Fibroblast of gingiva (primary cell): Measurements from ENCODE around the gene SHISA6.

ENCODE experiments used
- DNase-seq: peaks from one replicate; pipeline ENCODE4 v3.0.0-alpha.2; 2011; ENCODE audit warnings: low read depth

Gene SHISA6

GRCh38 chr17:11240841-11241610 is at the start of gene SHISA6:
Gene SHISA6 (plus strand): TSS chr17:11241213.
- no peak for DNase-seq

- DNase-seq = no peak
These were observed 45.2 kb upstream of the SHISA6 start for GRCh38 chr17:11195801-11196200.

DNA sequence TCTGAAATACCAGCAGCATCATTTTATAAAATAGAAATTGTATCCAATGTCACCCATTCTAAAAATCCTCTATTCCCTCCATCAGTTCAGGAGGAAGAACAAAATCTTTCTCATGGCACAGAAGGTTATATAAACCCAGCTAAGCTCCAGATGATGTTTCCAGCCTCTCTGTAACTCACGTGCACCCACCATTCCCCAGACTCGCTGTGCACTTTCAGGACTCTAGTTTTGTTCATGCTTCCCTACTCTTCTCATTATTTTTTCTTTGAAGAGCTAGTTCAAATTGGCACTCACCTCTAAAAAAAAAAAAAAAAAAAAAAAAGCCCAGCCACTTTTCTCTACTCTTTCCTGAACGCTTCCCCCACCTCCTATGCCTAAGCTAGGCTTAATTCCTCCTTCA is 36.0 kb upstream of the SHISA6 start:
- DNase-seq = no peak

- DNase-seq = no peak
These were observed 35.4 kb upstream of the SHISA6 start for GRCh38 chr17:11205659-11206058.

DNA sequence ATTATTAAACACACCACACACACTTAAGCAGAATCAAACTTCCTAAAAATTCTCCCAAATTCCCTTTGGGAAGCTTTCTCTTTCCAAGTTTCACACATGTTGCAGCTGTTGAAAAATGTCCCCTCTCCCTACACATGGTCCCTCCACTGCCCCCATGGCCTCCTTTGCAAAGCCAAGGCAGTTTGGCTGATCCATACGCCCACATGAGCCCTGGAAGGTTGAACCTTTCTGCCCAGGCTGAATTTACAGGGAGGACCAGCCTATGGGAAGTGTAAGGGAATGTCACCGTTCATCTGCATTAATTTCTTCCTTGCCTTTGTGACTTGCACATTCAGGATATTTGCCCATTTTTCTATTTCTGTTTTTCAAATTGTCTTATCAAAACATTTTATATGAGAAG is 31.1 kb upstream of the SHISA6 start:
- no peak for DNase-seq

- DNase-seq = no peak
These were observed 28.2 kb upstream of the SHISA6 start for GRCh38 chr17:11212792-11213191.

DNA sequence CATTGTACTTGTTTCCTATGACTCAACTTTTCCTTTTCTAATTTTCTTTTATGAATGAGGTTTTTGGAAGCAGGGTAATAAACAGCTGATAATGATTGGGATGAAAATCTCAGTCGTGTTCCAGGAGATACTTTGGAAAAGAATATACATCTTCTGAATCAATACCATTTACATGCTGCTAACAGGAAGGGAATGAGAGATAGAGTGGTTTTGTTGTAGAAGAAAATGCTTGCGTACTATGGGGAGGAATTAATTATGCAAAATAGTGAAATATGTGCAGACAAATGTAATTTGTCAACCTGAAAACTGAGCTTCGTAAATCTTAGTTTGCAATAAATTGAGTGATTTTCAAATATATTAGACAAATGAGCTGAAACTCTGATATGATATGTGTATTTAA is 24.0 kb upstream of the SHISA6 start:
- no peak for DNase-seq

DNA sequence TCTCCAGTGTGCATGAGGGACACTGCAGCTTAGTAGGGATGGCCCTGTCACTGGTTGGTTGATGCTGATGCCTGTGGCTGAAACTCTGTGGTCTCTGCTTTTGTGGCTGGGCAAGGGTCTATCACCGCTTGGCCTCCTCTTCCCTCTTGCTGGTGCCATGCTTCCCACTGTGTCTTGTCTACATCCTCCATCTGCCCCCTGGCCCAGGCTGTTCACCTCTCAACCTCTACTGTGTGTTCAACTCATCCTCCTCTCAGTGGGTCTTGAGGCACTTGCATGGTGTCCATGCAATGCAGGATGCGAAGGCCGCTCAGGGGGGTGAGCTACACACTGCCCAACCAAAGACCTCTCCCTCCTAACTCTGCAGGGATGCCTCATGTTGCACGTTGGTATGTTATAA is 19.8 kb upstream of the SHISA6 start:
- no peak for DNase-seq

DNA sequence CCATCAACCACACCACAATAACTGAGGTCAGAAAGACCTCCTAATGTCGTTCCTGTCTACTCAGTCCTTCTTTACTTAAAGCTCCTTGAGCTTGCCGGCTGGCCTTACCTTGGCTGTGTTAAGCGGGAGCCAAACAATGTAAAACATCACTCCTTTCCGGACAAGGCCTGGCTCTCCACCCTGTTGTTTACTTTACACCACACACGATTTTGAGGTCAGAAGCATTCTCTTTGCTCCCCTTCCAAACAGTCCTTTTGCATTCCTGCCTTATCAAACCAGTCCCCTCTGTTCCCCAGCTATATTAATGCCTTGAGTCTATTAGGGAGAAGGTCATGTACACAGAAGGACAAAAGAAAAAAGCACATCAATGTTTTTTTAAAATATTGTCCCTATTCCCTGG is 19.3 kb upstream of the SHISA6 start:
- no peak for DNase-seq

- no peak for DNase-seq
These were observed 2.3 kb upstream of the SHISA6 start for GRCh38 chr17:11238705-11239104.

GRCh38 chr17:11239379-11239970 is 1.5 kb upstream of the SHISA6 start:
- no peak for DNase-seq

DNA sequence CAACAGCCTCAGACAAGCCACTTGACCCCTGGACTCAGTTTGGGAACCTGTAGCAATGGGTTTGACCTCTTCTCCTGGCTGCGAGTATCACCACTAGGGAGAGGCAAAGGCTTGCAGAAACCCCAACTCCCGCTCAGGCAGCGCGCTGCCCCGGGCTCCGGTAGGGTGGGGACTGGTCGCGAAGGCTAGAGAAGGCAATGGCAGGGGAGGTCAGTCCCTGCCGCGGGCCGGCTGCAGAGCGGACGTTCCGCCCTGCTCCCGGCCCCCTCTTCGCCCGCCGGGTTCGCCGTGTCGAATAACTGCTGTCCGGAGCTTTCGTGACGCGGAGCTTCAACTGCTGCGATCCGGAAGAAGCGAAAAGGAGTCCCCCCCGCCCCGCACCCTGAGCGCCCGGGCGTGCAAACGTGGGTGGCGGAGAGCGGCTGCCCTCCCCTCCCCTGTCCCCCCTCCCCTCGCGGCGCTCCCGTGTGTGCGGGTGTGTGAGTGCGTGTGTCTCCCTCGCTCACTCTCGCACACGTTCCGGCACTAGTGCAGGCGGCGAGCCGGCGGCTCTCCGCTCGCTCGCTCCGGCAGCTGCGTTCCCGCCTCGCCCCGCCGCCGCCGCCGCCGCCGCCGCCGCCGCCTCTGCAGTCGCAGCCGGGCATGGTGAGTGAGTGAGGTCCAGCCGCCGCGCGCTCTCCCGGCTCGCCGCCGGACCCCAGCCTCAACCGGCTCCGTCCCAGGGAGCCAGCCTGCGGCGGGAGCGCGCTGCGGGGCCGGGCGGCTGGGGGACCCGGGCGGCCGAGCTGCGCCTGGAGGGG is 772 bp upstream of the SHISA6 start:
- no peak for DNase-seq

DNA sequence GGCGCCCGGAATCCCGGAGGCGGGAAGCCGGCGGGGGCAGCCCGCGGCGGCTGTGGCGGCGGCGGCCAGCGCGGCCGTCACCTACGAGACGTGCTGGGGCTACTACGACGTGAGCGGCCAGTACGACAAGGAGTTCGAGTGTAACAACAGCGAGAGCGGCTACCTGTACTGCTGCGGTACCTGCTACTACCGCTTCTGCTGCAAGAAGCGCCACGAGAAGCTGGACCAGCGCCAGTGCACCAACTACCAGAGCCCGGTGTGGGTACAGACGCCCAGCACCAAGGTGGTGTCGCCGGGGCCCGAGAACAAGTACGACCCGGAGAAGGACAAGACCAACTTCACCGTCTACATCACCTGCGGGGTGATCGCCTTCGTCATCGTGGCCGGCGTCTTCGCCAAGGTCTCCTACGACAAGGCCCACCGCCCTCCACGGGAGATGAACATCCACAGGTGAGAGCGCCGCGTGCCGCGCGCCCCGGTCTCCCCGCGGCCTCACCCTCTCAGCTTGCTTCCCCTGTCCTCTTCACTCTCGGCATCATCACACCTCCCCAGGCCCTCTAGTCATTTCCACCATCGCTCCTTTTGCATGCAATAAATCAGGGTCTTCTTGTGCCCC is 706 bp downstream of the SHISA6 start:
- no peak for DNase-seq

- DNase-seq = no peak
These were observed 1.4 kb downstream of the SHISA6 start for GRCh38 chr17:11242411-11242810.

DNA sequence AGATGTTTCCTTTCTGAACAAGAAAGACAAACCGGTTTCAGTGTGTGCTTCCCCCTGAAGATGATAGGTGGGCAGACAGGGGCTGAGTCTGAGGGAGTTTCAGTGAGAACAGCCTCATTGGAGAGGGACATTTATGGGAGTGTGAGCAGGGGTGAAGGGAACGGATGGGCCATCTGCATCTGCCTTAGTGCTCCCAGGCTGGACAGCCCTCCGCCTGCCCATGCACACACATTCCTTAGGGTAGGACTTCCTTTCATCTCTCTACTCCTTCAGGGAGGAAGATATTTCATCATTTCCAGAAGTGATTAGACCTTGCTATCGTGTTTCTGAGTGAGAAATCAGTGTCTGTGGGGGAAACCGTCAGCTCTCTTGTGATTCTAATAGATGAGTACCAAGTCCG is 3.8 kb downstream of the SHISA6 start:
- no peak for DNase-seq

- no peak for DNase-seq
These were observed 4.2 kb downstream of the SHISA6 start for GRCh38 chr17:11245187-11245586.

DNA sequence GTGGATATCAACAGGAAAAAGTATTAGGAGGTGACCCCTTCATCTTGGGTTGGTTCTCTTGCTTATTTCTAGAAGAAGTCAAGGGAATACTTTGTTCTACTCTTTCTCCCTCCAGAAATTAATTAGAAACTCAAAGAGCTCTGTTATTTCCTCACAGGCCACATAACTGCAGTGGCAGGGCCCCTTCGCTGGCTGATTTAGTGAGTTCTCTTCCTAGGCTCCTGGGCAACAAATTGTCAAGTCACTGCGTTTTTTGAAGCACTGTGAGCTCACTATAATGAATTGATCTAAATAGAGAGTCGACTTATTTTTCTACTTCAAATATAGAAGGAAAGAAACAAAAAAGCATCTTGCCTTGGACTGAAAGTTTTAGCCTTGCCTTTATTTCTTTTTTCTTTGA is 4.8 kb downstream of the SHISA6 start:
- DNase-seq = no peak

GRCh38 chr17:11250161-11250560 is 9.1 kb downstream of the SHISA6 start:
- no peak for DNase-seq

- no peak for DNase-seq
These were observed 10.6 kb downstream of the SHISA6 start for GRCh38 chr17:11251561-11252107.

DNA sequence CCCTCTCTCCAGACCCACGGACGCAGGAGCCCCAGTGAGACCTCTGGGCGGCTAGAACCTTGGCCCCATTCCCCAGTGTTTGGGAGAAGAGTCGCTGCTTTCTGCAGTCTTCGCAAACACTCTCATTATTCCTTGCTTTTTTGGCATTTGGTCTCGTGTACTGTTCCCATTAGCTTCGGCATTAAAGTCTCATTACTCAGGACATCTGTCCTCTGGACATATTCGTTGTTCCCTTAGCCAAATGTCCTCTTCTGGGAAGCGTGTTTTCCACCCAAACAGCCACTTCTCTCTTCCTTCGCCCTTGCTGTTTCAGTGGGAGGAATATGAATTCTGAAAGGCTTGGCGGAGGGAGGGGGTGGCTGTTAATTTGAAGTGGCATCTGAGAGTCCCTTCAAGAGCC is 11.1 kb downstream of the SHISA6 start:
- DNase-seq = no peak

GRCh38 chr17:11256877-11257276 is 15.9 kb downstream of the SHISA6 start:
- DNase-seq = no peak

DNA sequence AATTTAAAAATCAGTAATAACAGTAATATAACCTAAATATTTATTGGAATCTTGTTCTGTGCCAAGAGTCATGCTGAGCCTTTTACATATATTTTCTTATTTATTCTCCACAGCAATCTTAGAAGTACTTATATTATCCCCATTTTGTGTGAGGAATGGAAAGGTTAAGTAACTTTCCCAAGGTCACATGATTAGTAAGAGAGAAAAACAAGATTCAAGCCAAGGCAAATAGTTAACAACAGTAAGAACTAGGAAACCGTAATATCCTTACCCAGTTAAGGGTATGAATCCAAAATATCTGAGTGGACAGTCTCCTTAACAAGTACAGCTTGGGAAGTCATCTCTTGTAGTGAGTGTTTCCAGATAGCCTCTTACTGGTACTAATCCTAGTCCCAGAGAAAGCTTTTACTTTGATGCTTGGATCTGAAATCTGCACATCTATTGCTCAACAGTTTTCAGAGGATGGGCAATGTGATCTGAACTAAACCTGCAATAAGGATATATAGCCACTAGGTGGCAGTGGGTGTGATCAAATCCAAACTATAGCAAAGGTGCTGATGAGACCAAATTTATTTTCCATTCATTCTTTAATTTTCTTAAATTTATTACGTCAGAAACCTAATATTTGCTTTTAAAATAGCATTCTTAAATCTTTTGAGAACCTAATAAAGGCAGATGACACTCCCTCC is 23.3 kb downstream of the SHISA6 start:
- DNase-seq = no peak
